ENCODE results near the gene KIF1A. TPM values are rescaled to one million over a fixed set of nuclear protein-coding genes. Genes with fewer than 3 reads are reported as not detected.

The KIF1A gene
- total RNA-seq, 1 experiment from 2014 or later = not detected

- no peak overlapping the region for H3K27ac ChIP-seq
- BruUV-seq (replicated peaks) = no TSS peak
- intact Hi-C loops (cut with micrococcal nuclease; ENCODE audit: unreplicated experiment) = no loop called here
- no peaks in the 10 kb centered on the region for H3K4me1 ChIP-seq (replicated peaks; ENCODE audit: insufficient read depth)
- H3K36me3 ChIP-seq (ENCODE audit: low read depth) = no peaks in the 10 kb centered on the region
- H3K4me3 ChIP-seq = no peak overlapping the region
- peaks cover 100% of the 10 kb centered on the region for H3K27me3 ChIP-seq (ENCODE audit: insufficient read depth, low read depth)
- POLR2A ChIA-PET (ENCODE audit: unreplicated experiment) = no interaction called here
- DNase-seq = no peak
- TF ChIP-seq EZH2 (IDR thresholded peaks at IDR 0.05; ENCODE audit: low read depth) = no peak
- no peak for TF ChIP-seq CTCF (conservative IDR thresholded peaks at IDR 0.05)
- H3K4me2 ChIP-seq = no peak overlapping the region
- CTCF ChIA-PET = interaction anchor here (0.7 kb wide), 1 partner anchor 107 kb away, joined by 4 read pairs; no protein-coding TSS in a partner anchor
- no peak overlapping the region for H2AFZ ChIP-seq
- H3K9me3 ChIP-seq (ENCODE audit: insufficient read depth, low read depth) = no peaks in the 10 kb centered on the region
- no peaks in the 10 kb centered on the region for H3F3A ChIP-seq (ENCODE audit: insufficient read depth, low read depth)
- H3K79me2 ChIP-seq (ENCODE audit: low read depth) = no peaks in the 10 kb centered on the region
- peaks cover 6% of the 10 kb centered on the region for H4K20me1 ChIP-seq (ENCODE audit: insufficient read depth)
- H3K9me2 ChIP-seq (ENCODE audit: insufficient read depth) = no peaks in the 10 kb centered on the region
These were observed 99.1 kb downstream of the KIF1A start for GRCh38 chr2:240720686-240721595.

DNA sequence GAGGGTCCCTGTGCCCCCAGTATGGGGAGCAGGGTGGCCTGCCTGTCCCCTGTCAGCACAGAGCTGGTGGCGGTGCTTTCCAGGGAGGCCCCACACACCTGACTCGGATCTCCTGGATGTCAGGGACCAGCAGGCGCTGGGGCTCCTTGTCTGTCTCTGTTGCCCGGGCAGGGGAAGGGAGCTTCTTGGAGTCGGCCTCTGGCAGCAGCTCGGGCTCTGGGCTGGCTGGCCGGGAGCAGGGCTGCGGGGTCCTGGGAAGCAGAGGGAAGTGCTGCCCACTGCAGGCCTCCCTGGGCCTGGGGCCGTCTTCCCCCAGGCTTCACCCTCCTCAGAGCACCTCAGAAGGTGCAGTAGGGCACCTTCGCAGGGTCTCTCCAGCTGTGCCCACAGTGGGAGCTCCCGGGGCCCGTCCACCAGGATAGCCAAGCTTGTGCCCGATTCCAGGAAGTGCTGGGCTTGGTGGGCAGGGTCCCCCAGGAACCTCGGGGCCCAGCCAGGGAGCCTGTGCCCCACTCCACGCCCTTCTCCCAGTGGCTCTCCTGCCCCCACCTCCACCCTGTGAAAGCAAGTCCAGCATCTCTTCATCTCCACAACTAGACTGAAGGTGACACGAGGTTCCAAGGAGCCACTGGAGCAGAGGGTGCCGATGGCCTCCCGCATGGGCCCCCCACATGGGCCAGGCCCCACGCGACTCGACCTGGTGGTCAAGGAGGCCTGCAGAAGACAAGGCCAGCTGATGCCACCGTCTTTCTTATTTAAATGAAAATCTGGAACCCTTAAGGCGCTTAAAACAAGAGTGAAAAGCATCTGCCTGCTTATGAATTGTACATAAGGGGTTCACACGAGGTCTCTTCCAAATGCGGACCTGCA, 100.1 kb downstream of the KIF1A start:
- CTCF ChIA-PET = interaction anchor here (0.6 kb wide), 1 partner anchor 232 kb away, joined by 3 read pairs; no protein-coding TSS in a partner anchor
- no TSS peak for BruUV-seq (replicated peaks)

More for the DNA sequence above, 100.1 kb downstream of the KIF1A start:
- no peak overlapping the region for H2AFZ ChIP-seq
- H3K27ac ChIP-seq = no peak overlapping the region
- no peak overlapping the region for H3K4me3 ChIP-seq
- H3K27me3 ChIP-seq (ENCODE audit: insufficient read depth, low read depth) = peaks cover 100% of the 10 kb centered on the region
- intact Hi-C loops (cut with micrococcal nuclease; ENCODE audit: unreplicated experiment) = no loop called here
- POLR2A ChIA-PET (ENCODE audit: unreplicated experiment) = no interaction called here
- no peaks in the 10 kb centered on the region for H3K79me2 ChIP-seq (ENCODE audit: low read depth)
- no peaks in the 10 kb centered on the region for H3K4me1 ChIP-seq (replicated peaks; ENCODE audit: insufficient read depth)
- H3K4me2 ChIP-seq = no peak overlapping the region
- H3K9me3 ChIP-seq (ENCODE audit: insufficient read depth, low read depth) = no peaks in the 10 kb centered on the region
- no peaks in the 10 kb centered on the region for H3F3A ChIP-seq (ENCODE audit: insufficient read depth, low read depth)
- H4K20me1 ChIP-seq (ENCODE audit: insufficient read depth) = peaks cover 2% of the 10 kb centered on the region
- H3K9me2 ChIP-seq (ENCODE audit: insufficient read depth) = no peaks in the 10 kb centered on the region
- H3K36me3 ChIP-seq (ENCODE audit: low read depth) = no peaks in the 10 kb centered on the region
- no peak for TF ChIP-seq EZH2 (IDR thresholded peaks at IDR 0.05; ENCODE audit: low read depth)
- TF ChIP-seq CTCF (conservative IDR thresholded peaks at IDR 0.05) = no peak
- DNase-seq = no peak
